Posterior vena cava (tissue), 2 donors: ENCODE results near the gene POU4F3. TPM values are rescaled to one million over a fixed set of nuclear protein-coding genes. Genes with fewer than 3 reads are reported as not detected.

ENCODE experiments used
- DNase-seq: peaks from one replicate; pipeline ENCODE4 v3.0.0-alpha.2; 2020; ENCODE audit warnings: low spot score
- intact Hi-C, 2 donors: fragments of 100-400 bp; cut with DNase I; formaldehyde crosslinking; loops; one replicate each; pipeline versions ENCODE4 v1.14.1 to v1.14.2; 2022 to 2023
- total RNA-seq, 2 donors: library from RNA; stranded (reverse); fragmentation: NEBNext Ultra II Directional; extraction: Animal tissue kit (Norgen Biotek cat#: 25700); gene quantifications; one replicate each; pipeline ENCODE4 v1.2.1, GENCODE V29; 2021
- donor health status: DM: yes; HTN: yes; CAD: no.
- donor health status: DM: yes; HTN: yes; CAD: no.

POU4F3 gene
- total RNA-seq, 2 donors from 2014 or later, result 0.10 TPM; not detected in 1

DNA sequence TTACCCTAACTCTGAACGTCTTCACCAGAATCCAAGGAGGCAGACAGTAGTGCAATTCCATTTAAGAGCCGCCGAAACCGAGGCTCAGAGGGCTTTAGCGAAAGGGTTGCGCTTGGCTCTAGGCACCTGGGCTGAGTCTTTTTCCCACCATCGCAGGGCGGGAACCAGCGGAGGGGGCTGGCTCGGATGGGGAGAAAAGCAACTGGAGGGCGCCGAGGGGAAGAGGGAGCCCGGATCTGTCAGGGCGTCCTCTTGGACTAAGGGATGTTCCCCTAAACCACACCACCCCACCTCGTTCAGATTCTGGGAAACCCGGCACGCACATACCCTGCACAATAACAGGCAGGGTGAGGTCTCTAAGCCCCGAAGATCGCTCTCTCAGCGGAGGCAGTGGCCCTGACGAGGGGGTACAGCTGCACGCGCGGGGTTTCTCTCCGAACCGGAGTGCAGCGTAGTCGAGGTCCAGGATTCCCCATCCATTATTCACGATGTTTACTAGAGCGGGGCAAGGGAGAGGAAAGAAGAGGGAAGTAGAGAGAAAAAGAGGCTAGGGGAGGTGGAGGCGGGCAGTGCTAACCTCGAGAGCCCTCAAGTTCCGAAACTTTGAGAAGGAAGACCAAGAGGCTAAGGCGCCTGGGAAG lies 1.3 kb upstream of the POU4F3 start:
- intact Hi-C loops, result no loop called here
- no peak for DNase-seq

DNA sequence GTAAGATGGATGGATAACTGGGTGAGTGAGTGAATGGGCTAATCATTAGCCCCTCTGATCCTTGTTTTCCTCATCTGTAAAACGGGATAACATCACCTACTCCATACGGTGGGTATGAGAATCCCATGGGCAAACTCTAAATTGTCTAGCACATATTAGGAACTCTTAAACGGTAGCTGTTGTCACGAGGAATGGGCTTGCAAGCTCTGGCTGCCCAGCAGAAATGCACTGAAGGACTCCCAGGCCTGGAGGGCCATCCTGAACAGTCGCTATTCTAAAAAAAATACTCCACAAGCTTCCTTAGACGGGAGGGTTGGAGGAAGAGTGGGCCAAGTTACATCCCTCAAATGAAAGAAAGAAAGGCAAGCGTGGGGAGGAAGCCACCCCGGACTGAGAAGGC lies 711 bp upstream of the POU4F3 start:
- DNase-seq, result no peak
- intact Hi-C loops, result no loop called here

DNA sequence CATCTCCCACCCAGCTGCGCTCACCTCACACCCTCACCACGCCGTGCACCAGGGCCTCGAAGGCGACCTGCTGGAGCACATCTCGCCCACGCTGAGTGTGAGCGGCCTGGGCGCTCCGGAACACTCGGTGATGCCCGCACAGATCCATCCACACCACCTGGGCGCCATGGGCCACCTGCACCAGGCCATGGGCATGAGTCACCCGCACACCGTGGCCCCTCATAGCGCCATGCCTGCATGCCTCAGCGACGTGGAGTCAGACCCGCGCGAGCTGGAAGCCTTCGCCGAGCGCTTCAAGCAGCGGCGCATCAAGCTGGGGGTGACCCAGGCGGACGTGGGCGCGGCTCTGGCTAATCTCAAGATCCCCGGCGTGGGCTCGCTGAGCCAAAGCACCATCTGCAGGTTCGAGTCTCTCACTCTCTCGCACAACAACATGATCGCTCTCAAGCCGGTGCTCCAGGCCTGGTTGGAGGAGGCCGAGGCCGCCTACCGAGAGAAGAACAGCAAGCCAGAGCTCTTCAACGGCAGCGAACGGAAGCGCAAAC lies 1.1 kb downstream of the POU4F3 start:
- intact Hi-C loops, result no loop called here

DNA sequence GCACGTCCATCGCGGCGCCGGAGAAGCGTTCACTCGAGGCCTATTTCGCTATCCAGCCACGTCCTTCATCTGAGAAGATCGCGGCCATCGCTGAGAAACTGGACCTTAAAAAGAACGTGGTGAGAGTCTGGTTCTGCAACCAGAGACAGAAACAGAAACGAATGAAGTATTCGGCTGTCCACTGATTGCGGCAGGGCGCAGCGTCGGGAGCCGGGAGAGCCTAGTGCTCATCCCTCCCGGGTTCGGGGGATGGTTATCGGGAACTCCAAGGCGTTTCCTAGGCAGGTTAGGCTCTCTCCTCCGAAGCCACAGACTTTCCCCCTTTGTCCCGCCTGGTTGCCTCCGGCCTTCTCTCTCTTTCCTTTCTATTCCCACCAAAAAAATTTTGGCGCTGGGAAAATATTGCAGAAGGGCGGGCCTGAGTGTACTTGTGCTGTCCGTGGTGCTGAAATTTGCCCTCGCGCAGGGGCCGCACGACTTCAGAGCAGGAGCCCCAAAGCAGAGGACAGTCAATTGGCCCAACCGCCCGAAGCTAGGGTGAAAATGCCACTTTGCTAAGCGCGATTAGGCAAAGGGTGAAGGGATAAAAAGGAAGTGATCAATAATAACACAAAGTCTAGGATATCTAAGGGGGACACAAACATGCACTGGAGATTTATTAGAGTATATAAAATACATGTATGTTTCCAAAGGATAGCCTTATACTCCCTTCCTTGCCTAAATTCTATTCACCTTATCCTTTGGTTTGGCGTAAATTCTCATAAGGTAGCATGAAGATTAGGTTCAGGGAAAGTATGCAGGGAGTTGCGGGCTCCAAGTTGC lies 1.8 kb downstream of the POU4F3 start:
- peak; percentile 88 for DNase-seq
- intact Hi-C loops, result no loop called here

More for the DNA sequence above, 1.1 kb downstream of the POU4F3 start:
- no peak for DNase-seq

DNA sequence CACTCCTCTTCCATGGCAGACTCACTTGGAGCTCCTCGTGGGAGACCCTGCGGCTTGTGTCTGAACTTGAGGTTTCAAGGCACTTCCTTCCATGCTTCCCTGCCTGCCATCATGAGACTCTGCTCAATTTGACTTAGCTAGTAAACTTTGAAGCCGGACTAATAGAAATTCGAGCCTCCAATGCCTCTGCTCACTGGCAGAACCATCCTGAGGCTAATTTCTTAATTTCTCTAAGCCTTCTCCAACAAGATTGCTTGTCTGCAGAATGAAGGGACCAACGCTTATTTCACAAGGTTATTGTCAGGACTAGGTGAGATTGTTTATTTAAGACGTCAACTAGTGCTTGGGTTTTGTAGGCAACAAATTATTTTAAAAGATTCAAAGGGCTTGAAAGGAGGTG lies 3.2 kb downstream of the POU4F3 start:
- intact Hi-C loops, result no loop called here
- DNase-seq, result no peak

- DNase-seq, result no peak
- intact Hi-C loops, result no loop called here
Measured at GRCh38 chr5:146342519-146342881, 3.9 kb downstream of the POU4F3 start.

- DNase-seq, result no peak
Measured at GRCh38 chr5:146342882-146343865, 4.5 kb downstream of the POU4F3 start.

GRCh38 chr5:146344155-146345118 lies 5.8 kb downstream of the POU4F3 start:
- intact Hi-C loops, result no loop called here
- no peak for DNase-seq

More at GRCh38 chr5:146342882-146343865, 4.5 kb downstream of the POU4F3 start:
- intact Hi-C loops, result no loop called here

GRCh38 chr5:146345240-146345577 lies 6.6 kb downstream of the POU4F3 start:
- intact Hi-C loops, result no loop called here
- no peak for DNase-seq

DNA sequence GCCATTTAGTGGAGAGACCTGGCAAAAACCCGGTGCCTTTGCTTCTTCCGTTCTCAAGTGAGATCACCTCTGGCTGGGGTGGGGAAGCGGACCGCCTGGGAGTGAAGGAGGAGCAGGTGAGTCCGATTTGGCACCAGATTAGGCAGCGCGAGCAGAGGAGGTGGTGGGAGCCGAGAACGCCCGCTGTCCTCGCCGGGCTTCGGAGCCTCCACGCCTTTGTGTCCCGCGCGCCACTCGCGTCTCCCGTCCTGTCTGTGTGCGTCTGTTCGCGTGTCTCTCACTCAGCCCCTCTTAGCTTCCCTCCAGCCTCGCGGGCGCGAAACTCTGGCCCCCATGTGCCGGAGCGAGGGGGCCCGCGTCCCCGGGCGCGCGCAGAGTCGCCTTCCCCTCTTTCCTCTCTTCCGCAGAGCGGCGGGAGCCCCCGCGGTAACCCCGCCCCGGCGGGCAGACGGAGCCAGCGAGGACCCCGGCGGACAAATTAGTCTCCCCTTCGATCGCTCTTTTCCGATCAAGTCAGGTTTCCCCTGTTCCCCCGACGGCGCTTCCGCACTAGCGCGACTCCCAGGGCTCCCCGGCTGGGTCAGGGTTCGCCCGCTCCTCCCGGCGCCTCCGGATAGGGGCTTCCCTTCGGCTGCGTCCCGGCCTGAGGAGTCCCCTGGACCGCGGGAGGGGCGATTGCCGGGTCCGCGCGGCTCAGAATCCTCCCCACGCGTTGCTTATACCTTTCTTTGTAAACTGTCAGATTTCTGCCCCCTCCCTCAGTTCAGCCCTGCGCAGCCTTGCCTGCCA lies 7.1 kb downstream of the POU4F3 start:
- intact Hi-C loops, result no loop called here
- DNase-seq, result no peak

- intact Hi-C loops, result no loop called here
- no peak for DNase-seq
Measured at GRCh38 chr5:146357126-146357525, 18.5 kb downstream of the POU4F3 start.

- no peak for DNase-seq
Measured at GRCh38 chr5:146359836-146360235, 21.2 kb downstream of the POU4F3 start.

DNA sequence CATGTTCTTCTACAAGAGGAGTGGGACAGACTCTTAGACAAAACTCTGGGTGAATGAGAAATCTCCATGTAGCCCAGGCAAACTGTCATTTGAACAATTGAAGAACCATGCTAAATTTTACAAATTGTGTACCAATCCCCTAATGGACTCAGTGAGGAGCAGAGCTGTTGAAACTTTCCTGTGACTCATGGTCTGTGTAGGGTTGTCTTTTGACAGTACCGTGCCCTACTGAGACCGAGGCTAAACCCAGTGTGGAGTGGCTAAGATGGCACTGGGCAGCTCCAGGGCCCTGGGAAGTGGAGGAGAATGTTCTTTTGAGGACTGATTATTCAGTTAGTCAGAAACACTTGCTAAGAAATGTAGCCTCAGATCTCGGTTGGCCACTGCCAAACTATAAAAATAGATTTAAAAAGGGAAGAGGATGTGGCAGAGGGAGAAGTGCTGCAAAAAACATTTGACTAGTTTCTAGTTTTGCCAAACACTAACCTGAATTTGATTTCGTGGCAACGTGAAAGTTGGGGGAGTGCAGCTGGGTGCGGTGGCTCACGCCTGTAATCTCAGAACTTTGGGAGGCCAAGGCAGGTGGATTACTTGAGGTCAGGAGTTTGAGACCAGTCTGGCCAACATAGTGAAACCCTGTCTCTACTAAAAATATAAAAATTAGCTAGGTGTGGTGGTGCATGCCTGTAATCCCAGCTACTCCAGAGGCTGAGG lies 24.7 kb downstream of the POU4F3 start:
- intact Hi-C loops, result no loop called here
- no peak for DNase-seq

More at GRCh38 chr5:146359836-146360235, 21.2 kb downstream of the POU4F3 start:
- intact Hi-C loops, result no loop called here

DNA sequence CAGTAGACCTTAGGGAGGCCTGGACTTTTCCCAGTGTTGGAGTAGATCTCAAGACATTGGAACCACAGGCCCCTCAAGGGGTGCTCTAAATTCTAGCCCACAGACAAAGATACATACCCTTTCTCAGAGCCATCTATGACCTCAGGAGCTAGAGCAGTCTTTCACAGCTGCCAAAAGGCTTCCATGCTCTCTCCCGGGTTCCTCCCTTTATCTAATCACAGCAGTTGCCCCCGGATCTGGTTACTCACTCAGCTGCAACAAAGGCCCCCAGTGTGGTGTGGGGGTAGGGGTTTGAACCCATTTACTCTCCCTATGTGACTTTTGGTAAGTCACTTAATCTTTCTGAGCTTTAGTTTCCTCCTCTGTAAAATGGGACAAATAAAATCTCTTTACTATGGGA lies 27.0 kb downstream of the POU4F3 start:
- intact Hi-C loops, result no loop called here

DNA sequence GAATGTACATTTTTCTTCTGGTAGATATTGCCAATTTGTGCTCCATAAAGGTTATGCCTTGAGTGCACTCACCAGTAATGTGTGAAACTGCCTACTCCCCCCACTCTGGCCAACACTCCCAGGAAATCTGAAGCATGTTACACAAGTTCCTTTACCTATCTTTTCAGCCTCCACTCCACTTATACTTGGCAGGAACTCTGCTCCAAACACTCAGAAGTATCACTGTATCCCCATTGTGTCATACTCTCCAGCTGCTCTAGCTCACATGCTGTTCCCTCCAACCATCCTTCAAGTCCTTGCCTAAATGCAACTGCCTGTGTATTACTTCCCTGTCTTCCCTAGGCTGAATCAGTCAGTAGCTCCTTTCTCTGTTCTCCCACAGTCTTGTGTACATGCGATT lies 28.3 kb downstream of the POU4F3 start:
- no peak for DNase-seq
- intact Hi-C loops, result no loop called here

More for the DNA sequence above, 27.0 kb downstream of the POU4F3 start:
- DNase-seq, result no peak

GRCh38 chr5:146368137-146368536 lies 29.5 kb downstream of the POU4F3 start:
- no peak for DNase-seq
- intact Hi-C loops, result no loop called here

DNA sequence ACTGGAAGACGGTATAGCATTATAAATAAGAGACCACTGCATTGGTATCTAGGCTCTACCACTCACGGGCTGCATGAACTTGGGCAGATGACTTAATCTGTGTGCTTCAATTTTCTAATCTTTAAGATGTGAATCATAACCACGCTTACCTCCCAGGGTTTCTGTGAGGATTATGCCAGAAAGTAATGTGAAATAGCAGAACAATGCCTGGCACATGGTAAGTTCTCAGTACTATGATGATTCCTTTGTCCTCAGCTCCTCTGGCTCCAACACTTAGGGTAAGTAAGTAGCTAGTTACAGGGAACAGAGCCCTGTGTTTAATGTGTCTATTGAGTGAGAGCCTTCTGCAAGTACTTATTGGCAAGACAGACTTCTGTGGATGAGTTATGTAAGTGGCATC lies 31.1 kb downstream of the POU4F3 start:
- intact Hi-C loops, result no loop called here
- DNase-seq, result no peak
